B cell (primary cell): Measurements from ENCODE around the gene PLEKHA7. TPM values are rescaled to one million over a fixed set of nuclear protein-coding genes. Genes with fewer than 3 reads are reported as not detected.

Experiments
- ATAC-seq: fragments of 200-7000 bp; cut with Tn5 transposase; one replicate; pipeline ENCODE4 v1.10.0; 2021; ENCODE audit warnings: low read depth, mild to moderate bottlenecking, moderate number of reproducible peaks, moderate library complexity
- CTCF ChIA-PET: fragments of 350-600 bp; sonication (Branson Sonifier 250); formaldehyde crosslinking; loops from one replicate; lab custom pipeline; 2021; ENCODE audit warnings: antibody characterized with exemption, inconsistent platforms; lab: Charles Lee
- POLR2A ChIA-PET: fragments of 350-600 bp; sonication (Branson Sonifier 250); formaldehyde crosslinking; loops from one replicate; lab custom pipeline; 2021; ENCODE audit warnings: antibody characterized with exemption; lab: Charles Lee
- DNase-seq: peaks from one replicate; pipeline ENCODE4 v3.0.0; 2013
- H2AFZ ChIP-seq: 2 replicates; pipeline ENCODE4 v1.6.1; 2012; ENCODE audit warnings: mild to moderate bottlenecking, low read depth, low read length; ENCODE audit not compliant: insufficient read depth, poor library complexity, severe bottlenecking
- H3K27ac ChIP-seq, 2 donors: 1 replicate in 1 of 2; 2 replicates in 1 of 2; pipeline ENCODE4 v1.5.1; 2012 to 2013; ENCODE audit warnings: low read length in 2 of 2, mild to moderate bottlenecking in 2 of 2, moderate library complexity in 1 of 2
- H3K27me3 ChIP-seq, 4 experiments: fragments of 200-600 bp in 1 of 4; sonication (generic) in 1 of 4; replicated peaks in 1 of 4; 1 replicate in 2 of 4; 2 replicates in 2 of 4; pipeline versions ENCODE4 v1.6.1 to v1.7.0; 2013 to 2016; ENCODE audit warnings: low read length in 3 of 4, mild to moderate bottlenecking in 2 of 4, mixed read lengths in 1 of 4, moderate library complexity in 1 of 4; ENCODE audit not compliant: insufficient read depth in 4 of 4, control insufficient read depth in 3 of 4; ENCODE audit errors: control extremely low read depth in 1 of 4
- H3K36me3 ChIP-seq, 2 experiments: replicated peaks in 1 of 2; 1 replicate in 1 of 2; 2 replicates in 1 of 2; pipeline versions ENCODE4 v1.6.1 to v1.7.1; 2013; ENCODE audit warnings: low read length in 1 of 2; ENCODE audit not compliant: insufficient read depth in 2 of 2, control insufficient read depth in 1 of 2; ENCODE audit errors: control extremely low read depth in 1 of 2, extremely low read depth in 1 of 2
- H3K4me1 ChIP-seq, 2 donors: fragments of 200-600 bp in 1 of 2; sonication (generic) in 1 of 2; 1 replicate in 1 of 2; 2 replicates in 1 of 2; pipeline versions ENCODE4 v1.5.1 to v1.6.1; 2013 to 2017; ENCODE audit warnings: low read length in 2 of 2; ENCODE audit not compliant: control insufficient read depth in 2 of 2, insufficient read depth in 2 of 2
- H3K4me2 ChIP-seq: replicated peaks from 2 replicates; pipeline ENCODE3; 2012; ENCODE audit warnings: mild to moderate bottlenecking, low read depth, low read length; ENCODE audit not compliant: poor library complexity, severe bottlenecking
- H3K4me3 ChIP-seq, 5 experiments: fragments of 200-600 bp in 1 of 5; sonication (generic) in 1 of 5; 1 replicate in 3 of 5; 2 replicates in 2 of 5; pipeline versions ENCODE4 v1.5.1 to v1.7.0; 2011 to 2016; ENCODE audit warnings: low read length in 4 of 5, mild to moderate bottlenecking in 4 of 5, low read depth in 2 of 5, control low read depth in 1 of 5, moderate library complexity in 1 of 5; ENCODE audit not compliant: insufficient read depth in 1 of 5; ENCODE audit errors: control extremely low read depth in 1 of 5, extremely low read depth in 1 of 5
- H3K79me2 ChIP-seq: fragments of 200-600 bp; sonication (generic); one replicate; pipeline ENCODE4 v1.6.0; 2016; ENCODE audit warnings: low read length; ENCODE audit not compliant: control insufficient read depth, insufficient read depth
- H3K9ac ChIP-seq: fragments of 200-600 bp; sonication (generic); 2 replicates; pipeline ENCODE4 v1.6.1; 2017; ENCODE audit warnings: mild to moderate bottlenecking, low read length, moderate library complexity
- H3K9me3 ChIP-seq, 3 donors: one replicate each; pipeline versions ENCODE4 v1.6.1 to v1.7.1; 2013; ENCODE audit warnings: low read length in 2 of 3; ENCODE audit not compliant: control insufficient read depth in 2 of 3, insufficient read depth in 1 of 3; ENCODE audit errors: control extremely low read depth in 1 of 3
- H4K20me1 ChIP-seq: 2 replicates; pipeline ENCODE4 v1.6.0; 2012; ENCODE audit warnings: mild to moderate bottlenecking, low read length; ENCODE audit not compliant: insufficient read depth, control insufficient read depth, poor library complexity, severe bottlenecking
- H3K27ac Mint-ChIP-seq: one replicate; pipeline ENCODE4 v1.8.0; 2021; ENCODE audit warnings: mixed read lengths
- H3K27me3 Mint-ChIP-seq: one replicate; pipeline ENCODE4 v1.8.0; 2021; ENCODE audit warnings: mixed read lengths
- H3K4me1 Mint-ChIP-seq: one replicate; pipeline ENCODE4 v1.8.0; 2021; ENCODE audit warnings: mixed read lengths
- H3K4me3 Mint-ChIP-seq: one replicate; pipeline ENCODE4 v1.8.0; 2021; ENCODE audit warnings: mixed read lengths
- H3K9me3 Mint-ChIP-seq: one replicate; pipeline ENCODE4 v1.8.0; 2022; ENCODE audit warnings: mixed read lengths; ENCODE audit not compliant: insufficient read depth
- EZH2 ChIP-seq: IDR thresholded peaks from 2 replicates; pipeline ENCODE4 v1.6.1; 2012; ENCODE audit warnings: borderline replicate concordance, low read depth, mild to moderate bottlenecking, moderate library complexity, low read length; ENCODE audit not compliant: insufficient read depth, poor library complexity, severe bottlenecking
- WGBS: methylation state at CpG from one replicate; pipeline ENCODE4 v1.1.5; 2013; ENCODE audit warnings: missing lambda C conversion rate; ENCODE audit not compliant: insufficient coverage; 5-methylcytosine and 5-hydroxymethylcytosine counted together
- intact Hi-C: fragments of 100-400 bp; cut with micrococcal nuclease; formaldehyde crosslinking; loops from one replicate; pipeline ENCODE4 v1.10.0; 2022
- polyA plus RNA-seq: library from polyadenylated mRNA; depleted of rRNA; stranded (reverse); fragments of >200 nt; gene quantifications from 2 replicates; pipeline ENCODE4 v1.2.3, GENCODE V29; 2012
- total RNA-seq, 2 donors: library from RNA; stranded (reverse); fragments of 120-200 nt in 1 of 2; gene quantifications; 1 replicate in 1 of 2; 2 replicates in 1 of 2; pipeline versions ENCODE4 v1.2.3 to v1.2.4, GENCODE V29; 2013 to 2022
- TF ChIP-seq, protein P1 (sequence below): fragments of 200-600 bp; IDR thresholded peaks from one replicate; pipeline ENCODE4 v1.8.0; 2022; ENCODE audit warnings: antibody characterized with exemption, mild to moderate bottlenecking

PLEKHA7 gene
- total and polyA plus RNA-seq, 2 donors (not counting 1 experiment from before 2014, with no cell fraction given) = 1.7 to 8.2 TPM

DNA sequence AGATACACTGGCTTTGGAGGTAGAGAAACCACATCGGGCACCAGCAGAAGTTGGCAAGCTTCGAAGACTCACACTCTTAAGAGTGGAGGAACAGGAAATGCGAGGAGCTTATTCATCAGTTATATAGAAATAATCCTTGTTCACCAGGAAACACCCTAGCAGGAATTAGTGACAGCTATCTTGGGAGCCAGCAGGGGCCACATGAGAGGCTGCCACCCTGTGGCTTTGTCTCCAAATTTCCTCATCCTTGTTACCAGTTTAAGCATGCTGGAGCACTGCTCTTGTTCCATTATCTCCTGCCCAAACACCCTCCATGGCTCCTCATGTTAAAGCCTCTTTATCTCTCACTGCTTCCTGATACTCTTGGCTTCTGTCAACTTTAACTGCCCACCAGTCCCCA lies 131.0 kb downstream of the PLEKHA7 start:
- DNase-seq = no peak
- no peaks in the 10 kb centered on the region for H3K36me3 ChIP-seq
- TF ChIP-seq EZH2 = no peak
- TF ChIP-seq, protein P1, sequence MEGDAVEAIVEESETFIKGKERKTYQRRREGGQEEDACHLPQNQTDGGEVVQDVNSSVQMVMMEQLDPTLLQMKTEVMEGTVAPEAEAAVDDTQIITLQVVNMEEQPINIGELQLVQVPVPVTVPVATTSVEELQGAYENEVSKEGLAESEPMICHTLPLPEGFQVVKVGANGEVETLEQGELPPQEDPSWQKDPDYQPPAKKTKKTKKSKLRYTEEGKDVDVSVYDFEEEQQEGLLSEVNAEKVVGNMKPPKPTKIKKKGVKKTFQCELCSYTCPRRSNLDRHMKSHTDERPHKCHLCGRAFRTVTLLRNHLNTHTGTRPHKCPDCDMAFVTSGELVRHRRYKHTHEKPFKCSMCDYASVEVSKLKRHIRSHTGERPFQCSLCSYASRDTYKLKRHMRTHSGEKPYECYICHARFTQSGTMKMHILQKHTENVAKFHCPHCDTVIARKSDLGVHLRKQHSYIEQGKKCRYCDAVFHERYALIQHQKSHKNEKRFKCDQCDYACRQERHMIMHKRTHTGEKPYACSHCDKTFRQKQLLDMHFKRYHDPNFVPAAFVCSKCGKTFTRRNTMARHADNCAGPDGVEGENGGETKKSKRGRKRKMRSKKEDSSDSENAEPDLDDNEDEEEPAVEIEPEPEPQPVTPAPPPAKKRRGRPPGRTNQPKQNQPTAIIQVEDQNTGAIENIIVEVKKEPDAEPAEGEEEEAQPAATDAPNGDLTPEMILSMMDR = no peak
- Mint-ChIP-seq H3K27me3 (no peaks in the 10 kb centered on the region), H3K9me3 (no peaks in the 10 kb centered on the region), H3K27ac (no peak overlapping the region), H3K4me1 (no peaks in the 10 kb centered on the region), H3K4me3 (no peak overlapping the region)
- no peak overlapping the region for H3K27ac ChIP-seq
- no peak overlapping the region for H3K4me2 ChIP-seq
- intact Hi-C loops = no loop called here
- H3K4me1 ChIP-seq = no peaks in the 10 kb centered on the region
- H3K4me3 ChIP-seq = no peak overlapping the region
- no peaks in the 10 kb centered on the region for H3K79me2 ChIP-seq
- no peaks in the 10 kb centered on the region for H3K9me3 ChIP-seq
- ATAC-seq = no peak
- ChIA-PET POLR2A (no interaction called here), CTCF (no interaction called here)
- H3K27me3 ChIP-seq = no peaks in the 10 kb centered on the region
- H3K9ac ChIP-seq = no peak overlapping the region
- no peak overlapping the region for H2AFZ ChIP-seq
- no peaks in the 10 kb centered on the region for H4K20me1 ChIP-seq
- WGBS = no CpG with 5 or more reads among the region's 3 CpGs

- POLR2A ChIA-PET = no interaction called here
- Mint-ChIP-seq H3K27ac (no peak overlapping the region), H3K4me3 (no peak overlapping the region), H3K9me3 (no peaks in the 10 kb centered on the region), H3K4me1 (no peaks in the 10 kb centered on the region), H3K27me3 (no peaks in the 10 kb centered on the region)
- CTCF ChIA-PET = interaction anchor here (0.6 kb wide), 1 partner anchor 34 kb away, joined by 3 read pairs; no protein-coding TSS in a partner anchor
- Histone ChIP-seq H3K36me3 (no peaks in the 10 kb centered on the region), H3K27ac (no peak overlapping the region), H3K9ac (no peak overlapping the region), H3K4me3 (no peak overlapping the region), H2AFZ (no peak overlapping the region), H3K79me2 (no peaks in the 10 kb centered on the region), H3K4me2 (no peak overlapping the region), H3K27me3 (no peaks in the 10 kb centered on the region), H3K4me1 (no peaks in the 10 kb centered on the region), H3K9me3 (no peaks in the 10 kb centered on the region), H4K20me1 (no peaks in the 10 kb centered on the region)
- intact Hi-C loops = no loop called here
- no peak for TF ChIP-seq EZH2
- TF ChIP-seq, protein P1 = no peak
- DNase-seq (no peak), ATAC-seq (no peak)
- WGBS = 85% methylated on average over 3 of the region's 3 CpGs
Measured at GRCh38 chr11:16881766-16882165, 132.4 kb downstream of the PLEKHA7 start.
